ENCODE measurements around the gene SNAPC2. TPM values are rescaled to one million over a fixed set of nuclear protein-coding genes. Genes with fewer than 3 reads are reported as not detected.

SNAPC2 gene
- total and polyA plus RNA-seq, 2 donors (not counting 1 experiment from before 2014, with no cell fraction given): 19.9 to 21.7 TPM

DNA sequence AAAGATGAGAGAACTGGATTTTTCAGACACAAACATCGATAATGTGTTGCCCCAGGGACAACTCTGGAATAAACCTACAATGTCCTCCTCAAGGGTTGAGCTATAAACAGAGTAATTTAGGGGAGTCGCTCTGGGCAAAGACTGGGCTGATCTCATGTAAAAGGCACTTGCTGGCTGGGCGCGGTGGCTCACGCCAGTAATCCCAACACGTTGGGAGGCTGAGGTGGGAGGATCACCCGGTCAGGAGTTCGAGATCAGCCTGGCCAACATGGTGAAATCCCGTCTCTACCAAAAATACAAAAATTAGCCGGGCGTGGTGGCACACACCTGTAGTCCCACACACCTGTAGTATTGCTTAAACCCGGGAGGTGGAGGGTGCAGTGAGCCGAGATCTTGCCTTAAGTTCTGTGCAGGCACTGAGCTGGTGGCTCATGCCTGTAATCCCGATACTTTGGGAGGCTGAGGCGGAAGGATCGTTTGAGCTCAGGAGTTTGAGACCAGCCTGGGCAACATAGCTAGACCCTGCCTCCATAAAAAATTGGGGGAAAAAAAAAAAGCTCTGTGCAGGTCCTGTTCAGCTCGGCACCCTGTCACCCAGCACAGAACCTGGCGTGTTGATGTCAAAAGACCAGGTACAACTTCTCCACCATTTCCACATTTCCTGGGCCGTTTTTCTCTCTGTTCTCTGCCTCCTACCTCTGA is 21.9 kb downstream of the SNAPC2 start:
- Mint-ChIP-seq H3K27ac (peak overlapping the region; percentile 59), H3K4me3 (peak overlapping the region; percentile 96), H3K27me3 (no peaks in the 10 kb centered on the region), H3K4me1 (peaks cover 30% of the 10 kb centered on the region), H3K9me3 (ENCODE audit: insufficient read depth) (no peaks in the 10 kb centered on the region)
- TF ChIP-seq EZH2 (IDR thresholded peaks at IDR 0.05; ENCODE audit: borderline replicate concordance, insufficient read depth, low read depth, low read length, poor library complexity, severe bottlenecking): no peak
- TF ChIP-seq, protein P1, sequence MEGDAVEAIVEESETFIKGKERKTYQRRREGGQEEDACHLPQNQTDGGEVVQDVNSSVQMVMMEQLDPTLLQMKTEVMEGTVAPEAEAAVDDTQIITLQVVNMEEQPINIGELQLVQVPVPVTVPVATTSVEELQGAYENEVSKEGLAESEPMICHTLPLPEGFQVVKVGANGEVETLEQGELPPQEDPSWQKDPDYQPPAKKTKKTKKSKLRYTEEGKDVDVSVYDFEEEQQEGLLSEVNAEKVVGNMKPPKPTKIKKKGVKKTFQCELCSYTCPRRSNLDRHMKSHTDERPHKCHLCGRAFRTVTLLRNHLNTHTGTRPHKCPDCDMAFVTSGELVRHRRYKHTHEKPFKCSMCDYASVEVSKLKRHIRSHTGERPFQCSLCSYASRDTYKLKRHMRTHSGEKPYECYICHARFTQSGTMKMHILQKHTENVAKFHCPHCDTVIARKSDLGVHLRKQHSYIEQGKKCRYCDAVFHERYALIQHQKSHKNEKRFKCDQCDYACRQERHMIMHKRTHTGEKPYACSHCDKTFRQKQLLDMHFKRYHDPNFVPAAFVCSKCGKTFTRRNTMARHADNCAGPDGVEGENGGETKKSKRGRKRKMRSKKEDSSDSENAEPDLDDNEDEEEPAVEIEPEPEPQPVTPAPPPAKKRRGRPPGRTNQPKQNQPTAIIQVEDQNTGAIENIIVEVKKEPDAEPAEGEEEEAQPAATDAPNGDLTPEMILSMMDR (IDR thresholded peaks at IDR 0.05): no peak
- POLR2A ChIA-PET: interaction anchor here (0.6 to 3.2 kb wide), 3 partner anchors 21 to 596 kb away, joined by 3 to 29 read pairs (median 4); partner anchors contain the start of gene SNAPC2
- Histone ChIP-seq H3K36me3 (replicated peaks in 1 of 2; ENCODE audit: control extremely low read depth in 1 of 2, control insufficient read depth in 1 of 2, extremely low read depth in 1 of 2, insufficient read depth in 2 of 2, low read length in 1 of 2) (peaks cover 0 to 27% of the 10 kb centered on the region in 2 experiments), H4K20me1 (ENCODE audit: control insufficient read depth, insufficient read depth, low read length, poor library complexity, severe bottlenecking) (peaks cover 8% of the 10 kb centered on the region), H3K9ac (ENCODE audit: low read length) (no peak overlapping the region), H3K4me3 (ENCODE audit: control extremely low read depth in 1 of 5, extremely low read depth in 1 of 5, insufficient read depth in 1 of 5, low read depth in 2 of 5, low read length in 4 of 5) (no peak overlapping the region), H3K27me3 (replicated peaks in 1 of 4; ENCODE audit: control extremely low read depth in 1 of 4, control insufficient read depth in 3 of 4, insufficient read depth in 4 of 4, low read length in 3 of 4) (no peaks in the 10 kb centered on the region), H3K4me1 (ENCODE audit: control insufficient read depth in 2 of 2, insufficient read depth in 2 of 2, low read length in 2 of 2) (peaks cover 12 to 21% of the 10 kb centered on the region in 2 donors), H3K27ac (ENCODE audit: low read length in 2 of 2) (no peak overlapping the region), H2AFZ (ENCODE audit: insufficient read depth, low read depth, low read length, poor library complexity, severe bottlenecking) (no peak overlapping the region), H3K79me2 (ENCODE audit: control insufficient read depth, insufficient read depth, low read length) (peaks cover 47% of the 10 kb centered on the region), H3K9me3 (ENCODE audit: control extremely low read depth in 1 of 3, control insufficient read depth in 2 of 3, insufficient read depth in 1 of 3, low read length in 2 of 3) (no peaks in the 10 kb centered on the region), H3K4me2 (replicated peaks; ENCODE audit: low read depth, low read length, poor library complexity, severe bottlenecking) (peak overlapping the region; percentile 84)
- CTCF ChIA-PET: interaction anchor here (0.6 to 1.9 kb wide), 5 partner anchors 13 to 545 kb away, joined by 3 to 5 read pairs (median 3); no protein-coding TSS in a partner anchor
- DNase-seq: peak; percentile 17
- intact Hi-C loops (cut with micrococcal nuclease): loop anchor here (2.0 to 5.0 kb wide), 2 partner anchors 73 to 90 kb away; no protein-coding TSS in a partner anchor
- no peak for ATAC-seq (ENCODE audit: low read depth)
- WGBS (ENCODE audit: insufficient coverage): over 99% methylated on average over 17 of the region's 19 CpGs
